ENCODE results near the gene CFAP57.

Gene CFAP57

GRCh38 chr1:43255438-43256210 lies 83.5 kb downstream of the CFAP57 start:
- DNase-seq (ENCODE audit: low read depth in 2 of 2) = no peak

GRCh38 chr1:43256675-43257570 lies 84.8 kb downstream of the CFAP57 start:
- DNase-seq (ENCODE audit: low read depth in 2 of 2) = no peak

- no peak for DNase-seq (ENCODE audit: low read depth in 2 of 2)
Observed at GRCh38 chr1:43258370-43258769, 86.2 kb downstream of the CFAP57 start.

- DNase-seq (ENCODE audit: low read depth in 2 of 2) = no peak
Observed at GRCh38 chr1:43265431-43265830, 93.3 kb downstream of the CFAP57 start.

DNA sequence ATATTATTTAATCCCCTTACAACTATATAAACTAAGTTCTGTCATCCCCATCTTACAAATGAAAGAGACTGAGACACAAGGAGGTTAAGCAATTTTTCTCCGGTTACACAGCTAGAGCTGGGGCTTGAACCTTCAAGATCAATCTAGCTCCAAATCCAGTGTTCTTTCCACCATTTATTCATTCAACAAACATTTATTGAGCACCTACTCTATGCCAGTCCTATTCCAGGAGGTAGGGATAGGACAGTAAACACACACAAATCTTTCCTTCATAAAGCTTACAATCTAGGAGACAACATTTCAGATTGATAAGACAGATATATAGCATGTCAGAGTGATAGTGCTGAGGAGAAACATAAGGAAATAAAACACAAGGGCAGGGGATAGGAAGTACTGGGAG lies 94.8 kb downstream of the CFAP57 start:
- no peak for DNase-seq (ENCODE audit: low read depth in 2 of 2)

DNA sequence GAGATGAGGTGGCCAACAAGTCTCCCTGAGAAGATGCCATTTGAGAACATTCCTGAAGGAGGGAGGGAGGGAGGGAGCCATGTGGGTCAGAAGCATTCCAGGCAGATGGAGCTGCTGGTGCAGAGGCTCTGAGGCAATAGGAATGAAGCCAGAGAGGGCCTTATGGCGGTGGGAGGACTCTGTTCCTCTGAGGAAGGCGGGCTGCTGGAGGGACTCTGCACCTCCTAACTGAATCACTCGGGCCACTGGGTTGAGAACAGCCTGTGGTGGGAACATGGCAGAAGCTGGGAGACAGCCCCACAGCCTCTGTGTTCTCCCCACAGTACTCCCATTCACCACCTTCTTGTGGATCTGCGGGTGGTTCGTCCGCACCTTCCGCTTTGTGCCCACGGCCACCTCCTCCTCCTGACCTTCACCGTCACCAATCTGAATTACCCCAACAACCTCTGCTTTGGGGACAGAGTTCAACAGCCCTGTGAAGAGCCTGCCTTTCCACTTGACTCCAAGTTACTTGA lies 95.2 kb downstream of the CFAP57 start:
- DNase-seq (ENCODE audit: low read depth in 2 of 2) = no peak

DNA sequence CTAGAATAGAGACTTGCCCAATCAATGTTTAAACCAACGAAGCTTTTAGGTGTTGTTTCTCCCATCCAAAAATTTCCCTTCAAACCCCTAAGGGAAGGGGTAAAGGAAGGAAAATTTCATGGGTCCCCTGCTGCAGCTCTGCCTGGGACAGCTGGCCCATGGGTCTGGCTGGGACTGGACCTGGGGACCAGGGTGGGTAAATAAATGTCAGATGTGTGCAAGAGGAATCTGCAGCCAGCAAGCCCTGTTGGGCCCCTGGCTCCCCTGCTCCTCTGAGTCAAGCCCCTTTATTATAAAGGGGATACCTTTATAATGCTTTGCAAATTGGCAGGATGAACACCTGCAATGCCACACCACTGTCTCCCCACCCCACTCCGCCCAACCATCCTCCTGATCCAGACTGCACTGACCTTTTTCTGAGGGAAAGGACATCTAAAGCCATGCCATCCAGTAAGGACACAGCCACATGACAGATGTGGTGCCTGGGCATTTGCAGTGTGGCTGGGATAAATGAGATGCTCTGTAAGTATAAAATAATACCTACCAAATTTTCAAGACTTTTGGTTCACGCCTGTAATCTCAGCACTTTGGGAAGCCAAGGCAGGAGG lies 95.8 kb downstream of the CFAP57 start:
- DNase-seq (ENCODE audit: low read depth in 2 of 2) = no peak

DNA sequence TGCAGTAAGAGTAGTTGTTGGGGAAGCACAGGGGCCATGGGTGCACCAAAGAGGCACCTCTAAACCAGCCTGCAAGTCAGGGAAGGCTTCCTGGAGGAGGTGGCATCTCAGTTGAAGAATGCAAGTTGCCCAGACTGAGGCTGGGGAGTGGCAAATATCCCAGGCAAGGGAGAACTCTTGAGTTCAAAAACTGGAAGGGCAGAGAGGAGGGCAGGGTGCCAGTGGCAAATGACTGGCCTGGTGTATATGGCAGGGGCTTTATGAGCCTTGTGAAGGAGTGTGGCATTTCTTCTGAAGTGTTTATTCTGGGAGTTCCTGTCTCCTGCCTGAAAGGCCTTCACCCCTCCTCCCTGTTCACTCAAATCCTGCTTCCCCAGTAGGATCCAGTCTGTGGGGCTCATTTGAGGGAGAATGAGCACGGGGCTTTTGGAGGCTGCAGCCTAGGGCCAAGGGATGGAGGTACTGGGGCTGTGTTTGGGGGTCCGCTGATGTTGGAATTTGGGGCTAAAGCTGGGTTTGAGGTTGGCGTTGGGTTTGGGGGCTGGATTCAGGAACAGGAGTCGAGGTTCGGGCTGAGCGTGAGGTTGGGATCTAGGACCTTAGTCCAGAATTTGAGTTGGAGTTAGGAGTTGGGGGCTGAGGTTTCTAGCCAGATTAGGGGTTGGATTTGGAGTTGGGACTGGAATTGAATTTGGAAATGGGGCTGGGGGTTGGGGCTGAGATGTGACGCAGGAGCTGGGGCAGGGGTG lies 97.7 kb downstream of the CFAP57 start, which contains the start of gene TMEM125:
TSS of gene TMEM125 (plus strand) at position 357 of the 749 bp plus-strand sequence. CDS start 2,740 bp downstream, outside the sequence.
- DNase-seq (ENCODE audit: low read depth in 2 of 2) = no peak

- DNase-seq (ENCODE audit: low read depth in 2 of 2) = no peak
Observed at GRCh38 chr1:43270421-43271095, 98.4 kb downstream of the CFAP57 start.

DNA sequence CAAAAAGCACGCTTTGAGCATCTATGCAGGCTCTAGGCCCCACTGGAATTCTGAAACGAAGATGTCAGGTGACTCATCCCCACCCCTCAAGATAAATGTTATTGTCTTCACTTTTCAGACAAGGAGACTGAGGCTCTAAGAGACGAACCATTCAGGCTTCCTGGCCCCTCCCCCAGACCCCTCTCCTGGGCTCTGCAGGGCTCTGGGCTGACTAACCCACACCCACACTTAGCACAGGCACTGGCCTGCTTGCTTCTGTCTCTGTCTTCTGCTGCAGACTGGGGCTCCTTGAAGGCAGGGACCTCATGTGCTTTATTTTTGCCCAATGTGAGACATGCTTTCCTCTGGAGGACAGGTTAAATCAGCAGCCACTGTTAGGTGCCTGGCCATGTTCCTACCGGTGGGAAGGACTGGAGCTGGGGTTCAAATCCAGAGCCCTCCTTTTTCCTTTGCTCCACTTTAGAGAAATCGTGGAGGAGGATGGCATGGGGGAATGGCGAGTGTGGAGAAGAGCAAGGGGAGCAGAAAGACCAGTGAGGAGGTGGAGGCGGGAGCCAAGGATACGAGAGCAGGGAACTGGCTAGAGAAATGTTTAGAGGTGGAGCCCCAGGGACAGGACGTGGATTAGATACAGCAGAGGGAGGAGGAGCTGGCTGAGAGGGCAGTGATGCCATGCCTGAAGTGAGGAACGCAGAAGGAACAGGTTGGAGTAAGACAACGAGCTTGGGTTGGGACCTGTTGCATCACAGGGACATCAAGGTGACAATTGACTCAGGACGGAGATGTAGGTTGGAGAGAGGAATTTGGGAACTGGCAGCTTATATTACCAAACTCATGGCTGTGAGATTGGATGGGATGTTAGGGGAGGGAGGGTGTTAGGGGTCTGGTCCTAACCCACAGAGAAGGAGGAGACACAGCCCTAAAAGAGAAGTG lies 99.3 kb downstream of the CFAP57 start:
- no peak for DNase-seq (ENCODE audit: low read depth in 2 of 2)

- DNase-seq (ENCODE audit: low read depth in 2 of 2) = no peak
Observed at GRCh38 chr1:43272161-43272560, 100.0 kb downstream of the CFAP57 start.

- DNase-seq (ENCODE audit: low read depth in 2 of 2) = no peak
Observed at GRCh38 chr1:43272576-43273571, 100.7 kb downstream of the CFAP57 start.

GRCh38 chr1:43273708-43274107 lies 101.6 kb downstream of the CFAP57 start:
- no peak for DNase-seq (ENCODE audit: low read depth in 2 of 2)

GRCh38 chr1:43274125-43274803 lies 102.1 kb downstream of the CFAP57 start:
- DNase-seq (ENCODE audit: low read depth in 2 of 2) = peak in 1 of 2 donors; percentile 9

GRCh38 chr1:43274804-43275180 lies 102.7 kb downstream of the CFAP57 start:
- DNase-seq (ENCODE audit: low read depth in 2 of 2) = no peak

- DNase-seq (ENCODE audit: low read depth in 2 of 2) = no peak
Observed at GRCh38 chr1:43275826-43276620, 103.9 kb downstream of the CFAP57 start.

DNA sequence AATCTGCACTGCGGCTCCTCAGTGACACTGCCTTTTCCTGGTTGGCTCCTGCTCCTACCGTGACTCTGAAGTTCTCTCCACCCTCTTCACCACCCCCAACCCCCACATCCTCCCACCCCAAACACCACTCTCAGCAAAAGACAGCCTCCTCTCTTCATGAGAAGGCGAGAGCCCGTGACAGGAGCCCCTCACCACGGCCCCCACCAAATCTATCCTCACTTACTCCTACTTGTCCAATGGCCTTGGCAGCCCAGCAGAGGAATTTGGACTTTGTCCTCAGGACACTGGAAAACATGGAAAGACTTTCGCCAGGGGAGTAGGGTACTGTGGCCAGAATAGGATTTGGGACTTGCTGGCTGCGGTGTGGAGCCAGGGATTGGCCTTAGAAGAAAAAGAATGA lies 104.5 kb downstream of the CFAP57 start:
- DNase-seq (ENCODE audit: low read depth in 2 of 2) = no peak
